Esophagus muscularis mucosa (tissue), 4 donors: ENCODE results near the gene CAAP1. TPM values are rescaled to one million over a fixed set of nuclear protein-coding genes. Genes with fewer than 3 reads are reported as not detected.

Experiments
- DNase-seq: peaks from one replicate; pipeline ENCODE4 v3.0.0-alpha.2; 2017; ENCODE audit errors: extremely low spot score
- H3K27ac ChIP-seq, 4 donors: fragments of 200-600 bp; sonication (generic); replicated peaks in 1 of 4; 1 replicate in 3 of 4; 2 replicates in 1 of 4; pipeline ENCODE4 v1.5.1; 2016 to 2019; ENCODE audit warnings: mild to moderate bottlenecking in 1 of 4
- H3K27me3 ChIP-seq, 4 donors: fragments of 200-600 bp; sonication (generic); one replicate each; pipeline versions ENCODE4 v1.5.1 to v1.6.0; 2016 to 2019
- H3K36me3 ChIP-seq, 4 donors: fragments of 200-600 bp; sonication (generic); one replicate each; pipeline ENCODE4 v1.5.1; 2016 to 2019
- H3K4me1 ChIP-seq, 4 donors: fragments of 200-600 bp; sonication (generic); one replicate each; pipeline ENCODE4 v1.5.1; 2016 to 2019
- H3K4me3 ChIP-seq, 4 donors: fragments of 200-600 bp; sonication (generic); 1 replicate in 2 of 4; 2 replicates in 2 of 4; pipeline ENCODE4 v1.5.1; 2016 to 2019; ENCODE audit warnings: mild to moderate bottlenecking in 4 of 4, moderate library complexity in 1 of 4
- H3K9me3 ChIP-seq, 4 donors: fragments of 200-600 bp; sonication (generic); 1 replicate in 3 of 4; 2 replicates in 1 of 4; pipeline ENCODE4 v1.5.1; 2016 to 2019
- EP300 ChIP-seq: sonication (generic); formaldehyde crosslinking; IDR thresholded peaks from one replicate; pipeline ENCODE4 v1.6.1; 2017; ENCODE audit warnings: antibody characterized with exemption
- POLR2A ChIP-seq: fragments of 450-650 bp; IDR thresholded peaks from one replicate; pipeline ENCODE4 v1.6.1; 2017; ENCODE audit warnings: antibody characterized with exemption, moderate library complexity, mild to moderate bottlenecking, low read depth
- POLR2AphosphoS5 ChIP-seq, 2 donors: sonication (generic); formaldehyde crosslinking; IDR thresholded peaks; one replicate each; pipeline ENCODE4 v1.6.1; 2017; ENCODE audit warnings: antibody characterized with exemption in 2 of 2
- WGBS: methylation state at CpG from one replicate; pipeline ENCODE4 v1.1.5; 2018; 5-methylcytosine and 5-hydroxymethylcytosine counted together
- intact Hi-C: fragments of 100-400 bp; cut with DNase I; formaldehyde crosslinking; loops from one replicate; pipeline ENCODE4 v1.15.1; 2023
- total RNA-seq, 4 donors: library from RNA; depleted of rRNA; stranded (reverse); fragments of >200 nt; gene quantifications; one replicate each; pipeline versions ENCODE4 v1.1.0 to v1.2.1, GENCODE V29; 2016
- TF ChIP-seq, protein P1 (sequence below), 3 experiments: fragments of 200-600 bp in 2 of 3; fragments of 450-650 bp in 1 of 3; sonication (generic) in 2 of 3; IDR thresholded peaks; one replicate each; pipeline ENCODE4 v1.5.1; 2017 to 2019; ENCODE audit warnings: antibody characterized with exemption in 3 of 3, mild to moderate bottlenecking in 2 of 3, moderate library complexity in 1 of 3

CAAP1 gene
- total RNA-seq, 4 donors from 2014 or later = 15.3 to 18.7 (median 16.2) TPM

- no peak for DNase-seq
- Histone ChIP-seq H3K9me3 (peaks cover 0 to 15% (median 9%) of the 10 kb centered on the region in 4 donors), H3K36me3 (peaks cover 0 to 26% (median 5%) of the 10 kb centered on the region in 4 donors), H3K27ac (no peak overlapping the region), H3K4me3 (no peak overlapping the region), H3K27me3 (no peaks in the 10 kb centered on the region), H3K4me1 (peaks cover 0 to 9% (median 7%) of the 10 kb centered on the region in 4 donors)
- intact Hi-C loops = no loop called here
- TF ChIP-seq EP300 (no peak), POLR2AphosphoS5 (IDR thresholded peaks at IDR 0.05) (no peak), POLR2A (no peak)
- TF ChIP-seq, protein P1, sequence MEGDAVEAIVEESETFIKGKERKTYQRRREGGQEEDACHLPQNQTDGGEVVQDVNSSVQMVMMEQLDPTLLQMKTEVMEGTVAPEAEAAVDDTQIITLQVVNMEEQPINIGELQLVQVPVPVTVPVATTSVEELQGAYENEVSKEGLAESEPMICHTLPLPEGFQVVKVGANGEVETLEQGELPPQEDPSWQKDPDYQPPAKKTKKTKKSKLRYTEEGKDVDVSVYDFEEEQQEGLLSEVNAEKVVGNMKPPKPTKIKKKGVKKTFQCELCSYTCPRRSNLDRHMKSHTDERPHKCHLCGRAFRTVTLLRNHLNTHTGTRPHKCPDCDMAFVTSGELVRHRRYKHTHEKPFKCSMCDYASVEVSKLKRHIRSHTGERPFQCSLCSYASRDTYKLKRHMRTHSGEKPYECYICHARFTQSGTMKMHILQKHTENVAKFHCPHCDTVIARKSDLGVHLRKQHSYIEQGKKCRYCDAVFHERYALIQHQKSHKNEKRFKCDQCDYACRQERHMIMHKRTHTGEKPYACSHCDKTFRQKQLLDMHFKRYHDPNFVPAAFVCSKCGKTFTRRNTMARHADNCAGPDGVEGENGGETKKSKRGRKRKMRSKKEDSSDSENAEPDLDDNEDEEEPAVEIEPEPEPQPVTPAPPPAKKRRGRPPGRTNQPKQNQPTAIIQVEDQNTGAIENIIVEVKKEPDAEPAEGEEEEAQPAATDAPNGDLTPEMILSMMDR (IDR thresholded peaks at IDR 0.05) = no peak
Observed at GRCh38 chr9:26935847-26936246, 43.2 kb upstream of the CAAP1 start.

- Histone ChIP-seq H3K9me3 (no peaks in the 10 kb centered on the region), H3K4me3 (no peak overlapping the region), H3K27me3 (no peaks in the 10 kb centered on the region), H3K27ac (no peak overlapping the region), H3K4me1 (peaks cover 0 to 12% (median 3%) of the 10 kb centered on the region in 4 donors), H3K36me3 (peaks cover 13 to 63% (median 42%) of the 10 kb centered on the region in 4 donors)
- 91% methylated on average over 8 of the region's 8 CpGs for WGBS
- TF ChIP-seq EP300 (no peak), POLR2AphosphoS5 (IDR thresholded peaks at IDR 0.05) (no peak), POLR2A (no peak)
- TF ChIP-seq, protein P1 (IDR thresholded peaks at IDR 0.05) = no peak
- no peak for DNase-seq
- intact Hi-C loops = loop anchor here (10.0 kb wide), 1 partner anchor 46 kb away; no protein-coding TSS in a partner anchor
Observed at GRCh38 chr9:26928902-26929495, 36.4 kb upstream of the CAAP1 start.

- Histone ChIP-seq H3K36me3 (peaks cover 22 to 84% (median 66%) of the 10 kb centered on the region in 4 donors), H3K27ac (no peak overlapping the region), H3K27me3 (no peaks in the 10 kb centered on the region), H3K4me1 (peaks cover 0 to 12% (median 3%) of the 10 kb centered on the region in 4 donors), H3K9me3 (no peaks in the 10 kb centered on the region), H3K4me3 (no peak overlapping the region)
- intact Hi-C loops = loop anchor here (10.0 kb wide), 1 partner anchor 49 kb away; no protein-coding TSS in a partner anchor
- 99% methylated on average over 4 of the region's 4 CpGs for WGBS
- no peak for TF ChIP-seq POLR2AphosphoS5 (IDR thresholded peaks at IDR 0.05)
- TF ChIP-seq POLR2A = no peak
- no peak for TF ChIP-seq EP300
- TF ChIP-seq, protein P1 (IDR thresholded peaks at IDR 0.05) = no peak
- no peak for DNase-seq
Observed at GRCh38 chr9:26925609-26926008, 33.0 kb upstream of the CAAP1 start.

DNA sequence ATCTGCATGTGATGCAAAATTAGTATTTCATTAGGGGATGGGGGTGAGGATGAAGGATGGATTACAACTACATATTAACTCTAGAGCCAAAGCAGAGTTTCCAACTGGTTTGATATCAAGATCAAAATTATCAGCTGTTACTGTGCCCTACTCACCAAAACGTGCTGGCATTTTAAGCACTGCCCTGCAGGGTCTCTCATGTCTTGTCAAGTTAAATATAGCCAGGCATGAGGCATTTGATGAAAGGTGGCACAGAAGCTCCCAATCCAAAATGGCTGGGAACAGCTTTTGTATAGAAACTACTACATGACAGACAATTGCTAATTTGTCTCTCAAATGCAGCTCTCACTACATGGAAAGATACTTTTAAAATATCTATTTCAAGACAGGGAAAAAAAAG, 27.1 kb upstream of the CAAP1 start:
- intact Hi-C loops = loop anchor here (10.0 kb wide), 1 partner anchor 55 kb away; no protein-coding TSS in a partner anchor
- 75% methylated on average over 1 of the region's 1 CpG for WGBS
- no peak for DNase-seq
- H3K36me3 ChIP-seq = peaks cover 44 to 100% (median 88%) of the 10 kb centered on the region in 4 donors
- no peaks in the 10 kb centered on the region for H3K9me3 ChIP-seq
- H3K4me1 ChIP-seq = no peaks in the 10 kb centered on the region
- H3K4me3 ChIP-seq = no peak overlapping the region
- H3K27me3 ChIP-seq = no peaks in the 10 kb centered on the region
- no peak for TF ChIP-seq POLR2A
- no peak for TF ChIP-seq POLR2AphosphoS5 (IDR thresholded peaks at IDR 0.05)
- TF ChIP-seq EP300 = no peak
- TF ChIP-seq, protein P1 (IDR thresholded peaks at IDR 0.05) = no peak
- H3K27ac ChIP-seq = no peak overlapping the region
